MCF 10A (cell line): ENCODE measurements around the gene CORO2B. TPM values are rescaled to one million over a fixed set of nuclear protein-coding genes. Genes with fewer than 3 reads are reported as not detected.

Experiments used
- BruUV-seq: library from RNA; stranded (reverse); fragments of 400-500 nt; replicated peaks from 2 replicates; lab custom pipeline; 2021; lab: Mats Ljungman, UMichigan
- CTCF ChIA-PET: fragments of 300-600 bp; sonication (Branson Sonifier 250); formaldehyde crosslinking; extraction: SDS; loops from one replicate; lab custom pipeline; 2021; ENCODE audit warnings: antibody characterized with exemption, inconsistent platforms; lab: Yijun Ruan, JAX
- POLR2A ChIA-PET: fragments of 300-600, 350-650 bp; sonication (Branson Sonifier 250); formaldehyde crosslinking; extraction: SDS; loops from one replicate; lab custom pipeline; 2020; ENCODE audit warnings: antibody characterized with exemption, inconsistent platforms; lab: Yijun Ruan, JAX
- DNase-seq: peaks from one replicate; pipeline ENCODE4 v3.0.0-alpha.2; 2018; ENCODE audit not compliant: unreplicated experiment
- H3K27ac Mint-ChIP-seq: one replicate; pipeline ENCODE4 v1.8.0; 2022; ENCODE audit warnings: mild to moderate bottlenecking, low read depth, mixed read lengths; ENCODE audit not compliant: unreplicated experiment
- H3K27me3 Mint-ChIP-seq: one replicate; pipeline ENCODE4 v1.8.0; 2022; ENCODE audit warnings: mixed read lengths; ENCODE audit not compliant: insufficient read depth, unreplicated experiment
- H3K36me3 Mint-ChIP-seq: one replicate; pipeline ENCODE4 v1.8.0; 2022; ENCODE audit warnings: mild to moderate bottlenecking, moderate library complexity, mixed read lengths; ENCODE audit not compliant: insufficient read depth, unreplicated experiment
- H3K4me1 Mint-ChIP-seq: one replicate; pipeline ENCODE4 v1.8.0; 2022; ENCODE audit warnings: mixed read lengths; ENCODE audit not compliant: insufficient read depth, unreplicated experiment
- H3K4me3 Mint-ChIP-seq: one replicate; pipeline ENCODE4 v1.8.0; 2022; ENCODE audit warnings: mild to moderate bottlenecking, moderate library complexity, mixed read lengths; ENCODE audit not compliant: unreplicated experiment
- H3K9me3 Mint-ChIP-seq: one replicate; pipeline ENCODE4 v1.8.0; 2022; ENCODE audit warnings: mixed read lengths; ENCODE audit not compliant: unreplicated experiment
- CTCF ChIP-seq: fragments of 200-600 bp; IDR thresholded peaks from one replicate; pipeline ENCODE4 v1.8.0; 2022; ENCODE audit warnings: antibody characterized with exemption, mild to moderate bottlenecking; ENCODE audit not compliant: unreplicated experiment
- intact Hi-C: fragments of 100-400 bp; cut with micrococcal nuclease; formaldehyde crosslinking; loops from 2 replicates; pipeline ENCODE4 v1.14.1; 2022
- total RNA-seq: library from RNA; stranded (reverse); gene quantifications from 2 replicates; pipeline ENCODE4 v1.2.3, GENCODE V29; 2022

The CORO2B gene
- total RNA-seq, 1 experiment from 2014 or later = 0.79 TPM

DNA sequence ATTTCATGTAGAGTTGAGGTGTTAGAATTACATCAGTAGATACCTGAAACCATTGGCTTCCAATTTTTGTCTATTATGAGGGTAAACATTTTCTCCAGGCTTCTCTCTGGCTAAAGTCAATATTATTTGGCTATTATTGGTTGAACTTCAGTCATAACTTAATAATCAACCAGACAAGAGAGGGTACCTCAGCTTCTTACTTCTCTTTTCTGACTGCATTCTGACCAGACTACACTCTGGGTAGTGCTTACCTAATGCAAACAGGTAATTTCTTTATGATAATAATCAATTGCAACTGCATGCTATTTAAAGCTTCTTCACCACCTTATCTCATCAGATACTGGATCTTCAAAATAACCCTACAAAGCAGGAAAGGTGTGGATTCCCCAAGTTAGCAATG, 156.8 kb downstream of the CORO2B start:
- no peak overlapping the region for H3K4me3 Mint-ChIP-seq
- H3K4me1 Mint-ChIP-seq = no peaks in the 10 kb centered on the region
- no peak overlapping the region for H3K27ac Mint-ChIP-seq
- CTCF ChIA-PET = interaction anchor here (0.9 to 1.1 kb wide), 3 partner anchors 48 to 186 kb away, joined by 3 to 7 read pairs (median 4); no protein-coding TSS in a partner anchor
- POLR2A ChIA-PET = no interaction called here
- no TSS peak for BruUV-seq
- TF ChIP-seq CTCF = no peak
- no peaks in the 10 kb centered on the region for H3K9me3 Mint-ChIP-seq
- H3K27me3 Mint-ChIP-seq = no peaks in the 10 kb centered on the region
- no peak for DNase-seq
- intact Hi-C loops = no loop called here
- H3K36me3 Mint-ChIP-seq = peaks cover 7% of the 10 kb centered on the region

GRCh38 chr15:68739390-68740080, 160.7 kb downstream of the CORO2B start:
- TF ChIP-seq CTCF = no peak
- CTCF ChIA-PET = interaction anchor here (3.7 kb wide), 1 partner anchor 136 kb away, joined by 18 read pairs; no protein-coding TSS in a partner anchor
- H3K36me3 Mint-ChIP-seq = no peaks in the 10 kb centered on the region
- no peaks in the 10 kb centered on the region for H3K27me3 Mint-ChIP-seq
- intact Hi-C loops = no loop called here
- POLR2A ChIA-PET = interaction anchor here (0.7 kb wide), 1 partner anchor 134 kb away, joined by 3 read pairs; no protein-coding TSS in a partner anchor
- H3K9me3 Mint-ChIP-seq = no peaks in the 10 kb centered on the region
- BruUV-seq = no TSS peak
- no peaks in the 10 kb centered on the region for H3K4me1 Mint-ChIP-seq
- H3K4me3 Mint-ChIP-seq = no peak overlapping the region
- no peak for DNase-seq
- no peak overlapping the region for H3K27ac Mint-ChIP-seq

DNA sequence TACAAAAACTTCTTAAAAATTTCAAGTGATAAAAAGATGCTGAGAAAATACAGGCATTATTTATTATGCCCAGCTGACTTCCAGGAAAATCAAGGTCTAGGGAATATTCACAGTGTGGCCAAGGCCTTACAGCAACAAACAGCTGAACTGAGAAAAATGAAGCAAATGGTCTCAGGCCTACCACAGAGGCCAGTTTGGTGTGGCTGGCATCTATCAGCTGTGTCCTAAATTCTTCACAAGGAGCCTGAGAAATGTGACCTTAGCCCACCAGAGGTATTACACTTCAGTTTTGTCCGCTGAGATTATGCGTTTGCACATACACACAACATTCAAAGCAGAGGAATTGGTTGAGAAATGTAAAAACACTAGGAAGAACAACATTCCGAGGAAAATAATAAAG, 164.5 kb downstream of the CORO2B start:
- H3K4me3 Mint-ChIP-seq = no peak overlapping the region
- intact Hi-C loops = no loop called here
- H3K27me3 Mint-ChIP-seq = no peaks in the 10 kb centered on the region
- ChIA-PET CTCF (interaction anchor here (0.6 to 0.9 kb wide), 3 partner anchors 69 to 1797 kb away, joined by 3 to 4 read pairs (median 3); no protein-coding TSS in a partner anchor), POLR2A (no interaction called here)
- H3K36me3 Mint-ChIP-seq = no peaks in the 10 kb centered on the region
- BruUV-seq = no TSS peak
- no peaks in the 10 kb centered on the region for H3K9me3 Mint-ChIP-seq
- TF ChIP-seq CTCF = no peak
- no peaks in the 10 kb centered on the region for H3K4me1 Mint-ChIP-seq
- no peak overlapping the region for H3K27ac Mint-ChIP-seq
- no peak for DNase-seq

DNA sequence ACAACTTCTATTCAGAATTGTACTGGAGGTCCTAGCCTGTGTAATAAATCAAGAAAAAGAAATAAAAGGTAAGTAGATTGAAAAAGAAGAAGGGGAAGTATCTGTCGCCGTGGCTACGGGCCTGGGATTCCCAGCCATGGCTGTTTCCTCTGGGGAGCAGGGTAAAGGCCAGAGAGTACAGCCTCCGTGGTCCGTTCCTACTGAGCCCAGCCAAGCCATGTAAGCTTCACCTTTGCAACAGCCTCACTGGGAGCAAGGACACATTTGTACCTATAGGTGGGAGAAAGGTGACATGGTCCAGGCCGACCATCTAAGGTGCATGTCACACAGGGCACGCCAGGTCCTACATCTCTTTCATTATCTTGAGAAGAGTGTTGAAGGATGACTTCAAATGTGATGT, 170.6 kb downstream of the CORO2B start:
- ChIA-PET CTCF (interaction anchor here (0.6 kb wide), 1 partner anchor 17 kb away, joined by 3 read pairs; no protein-coding TSS in a partner anchor), POLR2A (no interaction called here)
- no peak overlapping the region for H3K4me3 Mint-ChIP-seq
- intact Hi-C loops = no loop called here
- TF ChIP-seq CTCF = no peak
- H3K9me3 Mint-ChIP-seq = no peaks in the 10 kb centered on the region
- BruUV-seq = no TSS peak
- peaks cover under 1% of the 10 kb centered on the region for H3K27me3 Mint-ChIP-seq
- no peaks in the 10 kb centered on the region for H3K36me3 Mint-ChIP-seq
- no peak for DNase-seq
- H3K4me1 Mint-ChIP-seq = no peaks in the 10 kb centered on the region
- no peak overlapping the region for H3K27ac Mint-ChIP-seq
